Testis (tissue), 3 donors: Measurements from ENCODE around the gene CA9. TPM values are rescaled to one million over a fixed set of nuclear protein-coding genes. Genes with fewer than 3 reads are reported as not detected.

ENCODE experiments used
- DNase-seq: peaks from one replicate; pipeline ENCODE4 v3.0.0-alpha.2; 2019
- H3K27ac ChIP-seq, 2 donors: fragments of 200-600 bp; sonication (generic); one replicate each; pipeline ENCODE4 v1.5.1; 2019
- H3K27me3 ChIP-seq: fragments of 200-600 bp; sonication (generic); one replicate; pipeline ENCODE4 v1.5.1; 2019
- H3K36me3 ChIP-seq: fragments of 200-600 bp; sonication (generic); one replicate; pipeline ENCODE4 v1.5.1; 2017; ENCODE audit warnings: low read depth; ENCODE audit errors: missing control alignments
- H3K4me1 ChIP-seq: fragments of 200-600 bp; sonication (generic); one replicate; pipeline ENCODE4 v1.5.1; 2019
- H3K4me3 ChIP-seq, 2 donors: fragments of 200-600 bp; sonication (generic); one replicate each; pipeline ENCODE4 v1.5.1; 2017 to 2019
- H3K9me3 ChIP-seq: fragments of 200-600 bp; sonication (generic); one replicate; pipeline ENCODE4 v1.5.1; 2017
- CTCF ChIP-seq, 3 experiments: fragments of 450-650 bp in 2 of 3; fragments of 200-600 bp in 1 of 3; sonication (generic) in 1 of 3; IDR thresholded peaks; one replicate each; pipeline ENCODE4 v1.5.1; 2016 to 2019; ENCODE audit warnings: antibody characterized with exemption in 3 of 3, mild to moderate bottlenecking in 2 of 3, moderate library complexity in 1 of 3
- POLR2A ChIP-seq: fragments of 450-650 bp; IDR thresholded peaks from one replicate; pipeline ENCODE4 v1.6.1; 2017; ENCODE audit warnings: antibody characterized with exemption, mild to moderate bottlenecking, moderate library complexity
- WGBS, 2 donors: methylation state at CpG; one replicate each; pipeline ENCODE4 v1.1.5; 2018; 5-methylcytosine and 5-hydroxymethylcytosine counted together
- intact Hi-C: fragments of 100-400 bp; cut with DNase I; formaldehyde crosslinking; loops from one replicate; pipeline ENCODE4 v1.15.1; 2023; ENCODE audit warnings: low total_unique reads
- polyA plus RNA-seq: library from polyadenylated mRNA; stranded (reverse); fragments of 350-450 nt; fragmentation: Illumina TruSeq; extraction: RNeasy Lipid Tissue Mini Kit (QIAGEN cat#74804); gene quantifications from one replicate; pipeline ENCODE4 v1.2.3, GENCODE V29; 2014; ENCODE audit warnings: low read depth, low replicate concordance; ENCODE audit not compliant: insufficient read depth
- total RNA-seq, 2 donors: library from RNA; depleted of rRNA; stranded (reverse); fragments of >200 nt; gene quantifications; one replicate each; pipeline ENCODE4 v1.2.3, GENCODE V29; 2016

Gene CA9
- total and polyA plus RNA-seq, 3 donors from 2014 or later: 11.0 to 50.5 (median 36.8) TPM

GRCh38 chr9:35712762-35713400, 39.2 kb downstream of the CA9 start:
- H3K27me3 ChIP-seq: no peaks in the 10 kb centered on the region
- no peaks in the 10 kb centered on the region for H3K36me3 ChIP-seq
- TF ChIP-seq CTCF (IDR thresholded peaks at IDR 0.05) (no peak), POLR2A (no peak)
- H3K4me3 ChIP-seq: no peak overlapping the region
- no peaks in the 10 kb centered on the region for H3K4me1 ChIP-seq
- H3K27ac ChIP-seq: no peak overlapping the region
- intact Hi-C loops: no loop called here
- DNase-seq: no peak
- H3K9me3 ChIP-seq: no peaks in the 10 kb centered on the region
- 93 to 97% methylated on average over 3 to 11 of the region's 11 CpGs for WGBS, 2 donors

- intact Hi-C loops: no loop called here
- H3K27me3 ChIP-seq: no peaks in the 10 kb centered on the region
- WGBS, 2 donors: 88 to 90% methylated on average over 3 of the region's 3 CpGs
- H3K27ac ChIP-seq: no peak overlapping the region
- no peak for TF ChIP-seq POLR2A
- TF ChIP-seq CTCF (IDR thresholded peaks at IDR 0.05): no peak
- no peaks in the 10 kb centered on the region for H3K9me3 ChIP-seq
- no peak for DNase-seq
- H3K4me3 ChIP-seq: no peak overlapping the region
- no peaks in the 10 kb centered on the region for H3K4me1 ChIP-seq
- H3K36me3 ChIP-seq: no peaks in the 10 kb centered on the region
These were observed 39.9 kb downstream of the CA9 start for GRCh38 chr9:35713578-35713977.

- WGBS, 2 donors: 98 to 100% methylated on average over 1 to 6 of the region's 6 CpGs
- Histone ChIP-seq H3K36me3 (no peaks in the 10 kb centered on the region), H3K4me1 (no peaks in the 10 kb centered on the region), H3K27me3 (no peaks in the 10 kb centered on the region), H3K4me3 (no peak overlapping the region), H3K9me3 (no peaks in the 10 kb centered on the region), H3K27ac (no peak overlapping the region)
- TF ChIP-seq CTCF (IDR thresholded peaks at IDR 0.05): no peak
- no peak for TF ChIP-seq POLR2A
- intact Hi-C loops: no loop called here
- DNase-seq: no peak
These were observed 40.4 kb downstream of the CA9 start for GRCh38 chr9:35714123-35714522.

GRCh38 chr9:35714579-35715252, 41.0 kb downstream of the CA9 start:
- Histone ChIP-seq H3K36me3 (no peaks in the 10 kb centered on the region), H3K27ac (no peak overlapping the region), H3K4me3 (no peak overlapping the region), H3K27me3 (no peaks in the 10 kb centered on the region), H3K4me1 (no peaks in the 10 kb centered on the region), H3K9me3 (no peaks in the 10 kb centered on the region)
- DNase-seq: no peak
- TF ChIP-seq POLR2A (no peak), CTCF (IDR thresholded peaks at IDR 0.05) (no peak)
- intact Hi-C loops: no loop called here
- 93 to 94% methylated on average over 10 to 13 of the region's 13 CpGs for WGBS, 2 donors

GRCh38 chr9:35716230-35716629, 42.5 kb downstream of the CA9 start:
- Histone ChIP-seq H3K4me3 (no peak overlapping the region), H3K4me1 (no peaks in the 10 kb centered on the region), H3K36me3 (no peaks in the 10 kb centered on the region), H3K9me3 (no peaks in the 10 kb centered on the region), H3K27me3 (no peaks in the 10 kb centered on the region), H3K27ac (no peak overlapping the region)
- intact Hi-C loops: no loop called here
- WGBS, 2 donors: 58 to 80% methylated on average over 4 of the region's 4 CpGs
- DNase-seq: no peak
- TF ChIP-seq POLR2A (no peak), CTCF (IDR thresholded peaks at IDR 0.05) (no peak)
